Measurements from ENCODE around the gene SLC6A2. TPM values are rescaled to one million over a fixed set of nuclear protein-coding genes. Genes with fewer than 3 reads are reported as not detected.

Gene SLC6A2
- total and polyA plus RNA-seq, 7 donors: 0.10 to 0.14 TPM; not detected in 5

DNA sequence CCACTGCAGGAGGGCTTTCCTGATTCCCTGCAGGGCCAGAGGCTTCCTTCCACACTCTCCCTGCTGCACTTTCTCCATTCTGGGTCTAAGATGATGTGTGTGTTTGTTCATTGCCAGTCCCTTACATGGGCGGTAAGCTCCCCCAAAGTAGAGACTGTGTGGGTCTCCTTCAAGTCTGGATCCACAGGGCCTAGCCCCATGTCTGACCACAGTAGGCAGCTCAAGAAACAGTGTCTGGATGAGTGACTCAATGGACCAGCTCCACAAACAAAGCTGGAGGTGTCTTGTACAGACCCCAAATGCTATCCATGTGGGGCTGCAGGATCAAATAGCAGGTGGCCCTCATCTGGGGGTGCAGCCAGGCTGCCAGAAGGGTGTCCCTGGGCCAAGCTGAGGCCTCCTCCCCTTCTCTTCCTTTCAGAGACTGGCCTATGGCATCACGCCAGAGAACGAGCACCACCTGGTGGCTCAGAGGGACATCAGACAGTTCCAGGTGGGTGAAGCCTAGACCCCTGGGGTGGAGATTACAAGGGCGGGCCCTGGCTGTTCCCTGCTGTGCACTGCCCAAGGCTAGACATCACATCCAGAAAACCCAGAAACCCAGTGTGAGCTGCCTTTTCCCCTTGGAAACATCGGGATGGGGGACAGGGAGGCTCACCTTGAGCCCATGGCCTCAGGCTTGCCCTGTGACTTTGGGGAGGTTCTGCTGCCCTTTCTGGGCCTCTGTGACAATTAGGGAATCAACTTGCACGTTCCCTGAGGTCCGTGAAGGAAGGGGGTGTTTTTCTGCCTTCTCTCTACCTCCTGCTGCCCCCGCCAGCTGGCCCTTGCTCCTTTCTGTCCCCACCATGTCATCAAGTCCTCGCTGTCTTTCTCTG, 45.9 kb downstream of the SLC6A2 start:
- intact Hi-C loops (cut with DNase I): loop anchor here (10.0 kb wide), 1 partner anchor 207 kb away; no protein-coding TSS in a partner anchor
- Histone ChIP-seq H3K36me3 (no peaks in the 10 kb centered on the region), H3K27me3 (peaks cover 0 to 5% (median 2%) of the 10 kb centered on the region in 3 donors), H3K4me1 (no peaks in the 10 kb centered on the region), H3K9me3 (no peaks in the 10 kb centered on the region), H3K27ac (no peak overlapping the region), H3K4me3 (no peak overlapping the region)
- DNase-seq: peak; percentile 73
- TF ChIP-seq POLR2AphosphoS5 (IDR thresholded peaks at IDR 0.05) (peak in 1 of 4 donors; percentile 34), POLR2A (IDR thresholded peaks at IDR 0.05) (no peak), EP300 (IDR thresholded peaks at IDR 0.05) (no peak)
- TF ChIP-seq, protein P1, sequence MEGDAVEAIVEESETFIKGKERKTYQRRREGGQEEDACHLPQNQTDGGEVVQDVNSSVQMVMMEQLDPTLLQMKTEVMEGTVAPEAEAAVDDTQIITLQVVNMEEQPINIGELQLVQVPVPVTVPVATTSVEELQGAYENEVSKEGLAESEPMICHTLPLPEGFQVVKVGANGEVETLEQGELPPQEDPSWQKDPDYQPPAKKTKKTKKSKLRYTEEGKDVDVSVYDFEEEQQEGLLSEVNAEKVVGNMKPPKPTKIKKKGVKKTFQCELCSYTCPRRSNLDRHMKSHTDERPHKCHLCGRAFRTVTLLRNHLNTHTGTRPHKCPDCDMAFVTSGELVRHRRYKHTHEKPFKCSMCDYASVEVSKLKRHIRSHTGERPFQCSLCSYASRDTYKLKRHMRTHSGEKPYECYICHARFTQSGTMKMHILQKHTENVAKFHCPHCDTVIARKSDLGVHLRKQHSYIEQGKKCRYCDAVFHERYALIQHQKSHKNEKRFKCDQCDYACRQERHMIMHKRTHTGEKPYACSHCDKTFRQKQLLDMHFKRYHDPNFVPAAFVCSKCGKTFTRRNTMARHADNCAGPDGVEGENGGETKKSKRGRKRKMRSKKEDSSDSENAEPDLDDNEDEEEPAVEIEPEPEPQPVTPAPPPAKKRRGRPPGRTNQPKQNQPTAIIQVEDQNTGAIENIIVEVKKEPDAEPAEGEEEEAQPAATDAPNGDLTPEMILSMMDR (IDR thresholded peaks at IDR 0.05): peak in 3 of 4 experiments; percentile 42 to 57 (median 44)
- 48 to 65% methylated on average over 9 of the region's 9 CpGs for WGBS, 2 donors

DNA sequence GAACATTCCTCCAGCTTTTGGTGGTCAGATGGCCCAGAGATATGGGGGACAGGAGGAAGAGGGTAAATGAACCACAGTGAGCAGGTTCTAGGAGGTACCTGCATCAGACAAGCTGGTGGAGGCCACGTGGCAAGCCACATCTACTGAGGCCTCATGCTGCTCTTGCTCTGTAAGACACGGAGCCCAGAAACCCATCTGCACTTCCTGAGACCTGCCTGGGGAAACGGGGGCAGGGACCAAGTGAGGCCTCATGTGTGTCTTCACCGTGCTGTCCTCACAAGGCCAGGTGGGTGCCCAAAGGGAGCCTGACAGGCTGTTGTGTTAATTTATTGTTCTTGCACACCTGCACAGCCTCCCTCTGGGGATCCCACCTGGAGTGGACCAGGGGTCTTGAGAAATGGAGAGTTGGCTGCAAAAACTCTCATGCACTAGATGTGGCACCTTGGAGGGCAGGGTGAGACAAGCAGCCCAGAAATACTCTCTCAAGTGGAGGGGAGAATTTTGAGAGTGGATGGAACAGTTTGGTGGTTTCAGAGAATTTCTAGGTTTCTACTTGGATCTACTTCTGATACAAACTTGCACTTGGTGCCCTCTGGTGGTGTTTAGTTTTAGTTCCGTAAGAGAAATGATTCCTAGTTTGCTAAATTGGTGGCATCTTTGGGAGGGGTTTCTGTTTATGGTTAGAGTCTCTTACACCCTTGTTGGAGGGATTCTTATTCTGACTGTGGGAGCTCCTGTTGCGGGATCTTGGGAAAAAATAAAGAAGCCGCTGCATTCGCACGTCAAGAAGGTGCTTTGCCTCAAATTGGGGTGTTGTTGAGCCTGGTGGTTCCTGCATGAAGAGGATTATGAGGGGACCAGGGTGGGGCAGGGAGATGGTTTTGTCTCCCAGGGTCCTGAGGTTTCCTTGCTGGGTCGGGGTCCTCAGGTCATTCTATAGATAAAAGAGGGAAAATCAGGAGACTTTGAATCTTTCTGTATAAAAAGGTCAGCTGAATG, 47.5 kb downstream of the SLC6A2 start:
- no peak for TF ChIP-seq POLR2AphosphoS5 (IDR thresholded peaks at IDR 0.05)
- no peak for TF ChIP-seq POLR2A (IDR thresholded peaks at IDR 0.05)
- TF ChIP-seq EP300 (IDR thresholded peaks at IDR 0.05): no peak
- TF ChIP-seq, protein P1 (IDR thresholded peaks at IDR 0.05): peak in 3 of 4 experiments; percentile 16 to 44 (median 26)
- no peaks in the 10 kb centered on the region for H3K9me3 ChIP-seq
- no peak overlapping the region for H3K4me3 ChIP-seq
- 28 to 35% methylated on average over 10 of the region's 10 CpGs for WGBS, 2 donors
- H3K27me3 ChIP-seq: peaks cover 0 to 12% (median 2%) of the 10 kb centered on the region in 3 donors
- DNase-seq: no peak
- intact Hi-C loops (cut with DNase I): loop anchor here (1.0 to 10.0 kb wide), 2 partner anchors 209 to 238 kb away; no protein-coding TSS in a partner anchor
- no peaks in the 10 kb centered on the region for H3K36me3 ChIP-seq
- H3K4me1 ChIP-seq: no peaks in the 10 kb centered on the region
- H3K27ac ChIP-seq: no peak overlapping the region

DNA sequence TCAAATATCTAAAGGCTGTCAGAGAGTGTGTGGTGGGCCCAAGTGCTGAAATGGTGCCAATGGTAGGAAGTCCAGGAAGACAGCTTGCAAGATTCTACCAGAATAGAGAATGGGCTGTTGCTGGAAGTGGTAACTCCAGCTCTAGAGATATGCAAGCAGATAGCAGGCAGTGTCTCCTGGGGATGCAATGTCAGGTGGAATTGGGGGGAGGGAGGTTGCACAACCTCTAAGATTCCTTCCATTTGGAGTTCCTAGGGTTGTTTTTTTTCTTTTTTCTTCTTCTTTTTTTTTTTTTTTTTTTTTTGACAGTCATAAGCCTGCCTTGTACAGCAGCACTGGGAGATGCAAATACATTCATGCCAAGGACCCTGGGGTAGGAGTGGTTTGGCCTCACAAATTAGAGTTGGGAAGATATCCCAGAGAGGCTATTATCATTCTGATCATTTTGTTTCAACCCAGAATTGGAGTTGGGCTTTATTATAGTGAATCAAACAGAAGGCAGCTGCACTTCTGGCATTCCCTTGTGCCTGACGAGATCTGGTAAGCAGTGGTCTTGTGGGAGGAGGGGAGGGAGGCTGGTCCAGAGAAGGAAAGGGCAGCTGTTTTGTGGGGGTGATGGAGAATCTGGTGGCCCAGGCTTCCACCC, 51.1 kb downstream of the SLC6A2 start:
- WGBS, 2 donors: 63 to 67% methylated on average over 1 of the region's 1 CpG
- no peaks in the 10 kb centered on the region for H3K36me3 ChIP-seq
- H3K9me3 ChIP-seq: no peaks in the 10 kb centered on the region
- peaks cover 0 to 38% (median 1%) of the 10 kb centered on the region in 3 donors for H3K27me3 ChIP-seq
- intact Hi-C loops (cut with DNase I): loop anchor here (10.0 kb wide), 1 partner anchor 212 kb away; no protein-coding TSS in a partner anchor
- no peak for TF ChIP-seq EP300 (IDR thresholded peaks at IDR 0.05)
- TF ChIP-seq, protein P1 (IDR thresholded peaks at IDR 0.05): no peak
- TF ChIP-seq POLR2A (IDR thresholded peaks at IDR 0.05): no peak
- TF ChIP-seq POLR2AphosphoS5 (IDR thresholded peaks at IDR 0.05): no peak
- H3K4me1 ChIP-seq: no peaks in the 10 kb centered on the region
- H3K27ac ChIP-seq: no peak overlapping the region
- no peak for DNase-seq
- no peak overlapping the region for H3K4me3 ChIP-seq

DNA sequence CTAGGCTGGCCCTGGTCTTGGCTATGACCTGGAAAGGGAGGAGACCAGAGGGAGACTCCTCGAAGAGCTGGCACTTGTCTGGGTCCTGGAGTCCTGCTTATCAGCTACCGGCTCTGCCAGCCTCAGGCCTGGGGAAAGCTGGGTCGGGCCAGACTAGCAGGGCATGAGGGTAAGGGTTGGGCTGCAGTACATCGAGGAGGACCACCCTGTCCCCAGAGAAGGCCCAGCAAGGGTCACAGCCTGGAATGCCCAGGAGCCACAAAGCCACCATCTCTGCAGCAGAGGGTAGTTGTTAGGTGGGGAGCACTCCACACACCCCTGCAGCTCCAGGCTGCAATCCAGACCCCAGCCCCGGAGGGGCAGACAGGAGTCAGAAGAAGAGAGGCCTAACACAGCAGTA, 54.0 kb downstream of the SLC6A2 start:
- no peak for DNase-seq
- intact Hi-C loops (cut with DNase I): loop anchor here (10.0 kb wide), 1 partner anchor 215 kb away; no protein-coding TSS in a partner anchor
- no peak for TF ChIP-seq POLR2A (IDR thresholded peaks at IDR 0.05)
- H3K27me3 ChIP-seq: peaks cover 0 to 37% (median 0%) of the 10 kb centered on the region in 3 donors
- H3K4me3 ChIP-seq: no peak overlapping the region
- H3K27ac ChIP-seq: no peak overlapping the region
- H3K9me3 ChIP-seq: no peaks in the 10 kb centered on the region
- WGBS, 2 donors: 68 to 76% methylated on average over 5 of the region's 5 CpGs
- no peaks in the 10 kb centered on the region for H3K36me3 ChIP-seq
- no peaks in the 10 kb centered on the region for H3K4me1 ChIP-seq
